Gastrocnemius medialis (tissue), 4 donors: ENCODE measurements around the gene BORCS5.

Source experiments
- POLR2A ChIP-seq, 2 donors: fragments of 450-650 bp; IDR thresholded peaks; one replicate each; pipeline ENCODE4 v1.6.1; 2017; ENCODE audit warnings: antibody characterized with exemption in 2 of 2, mild to moderate bottlenecking in 2 of 2, moderate library complexity in 2 of 2
- TF ChIP-seq, protein P1 (sequence below), 5 experiments: fragments of 450-650 bp in 3 of 5; fragments of 200-600 bp in 2 of 5; sonication (generic) in 2 of 5; IDR thresholded peaks in 4 of 5; conservative IDR thresholded peaks in 1 of 5; 1 replicate in 4 of 5; 2 replicates in 1 of 5; pipeline ENCODE4 v1.5.1; 2016 to 2019; ENCODE audit warnings: antibody characterized with exemption in 5 of 5, mild to moderate bottlenecking in 3 of 5, moderate library complexity in 3 of 5

DNA sequence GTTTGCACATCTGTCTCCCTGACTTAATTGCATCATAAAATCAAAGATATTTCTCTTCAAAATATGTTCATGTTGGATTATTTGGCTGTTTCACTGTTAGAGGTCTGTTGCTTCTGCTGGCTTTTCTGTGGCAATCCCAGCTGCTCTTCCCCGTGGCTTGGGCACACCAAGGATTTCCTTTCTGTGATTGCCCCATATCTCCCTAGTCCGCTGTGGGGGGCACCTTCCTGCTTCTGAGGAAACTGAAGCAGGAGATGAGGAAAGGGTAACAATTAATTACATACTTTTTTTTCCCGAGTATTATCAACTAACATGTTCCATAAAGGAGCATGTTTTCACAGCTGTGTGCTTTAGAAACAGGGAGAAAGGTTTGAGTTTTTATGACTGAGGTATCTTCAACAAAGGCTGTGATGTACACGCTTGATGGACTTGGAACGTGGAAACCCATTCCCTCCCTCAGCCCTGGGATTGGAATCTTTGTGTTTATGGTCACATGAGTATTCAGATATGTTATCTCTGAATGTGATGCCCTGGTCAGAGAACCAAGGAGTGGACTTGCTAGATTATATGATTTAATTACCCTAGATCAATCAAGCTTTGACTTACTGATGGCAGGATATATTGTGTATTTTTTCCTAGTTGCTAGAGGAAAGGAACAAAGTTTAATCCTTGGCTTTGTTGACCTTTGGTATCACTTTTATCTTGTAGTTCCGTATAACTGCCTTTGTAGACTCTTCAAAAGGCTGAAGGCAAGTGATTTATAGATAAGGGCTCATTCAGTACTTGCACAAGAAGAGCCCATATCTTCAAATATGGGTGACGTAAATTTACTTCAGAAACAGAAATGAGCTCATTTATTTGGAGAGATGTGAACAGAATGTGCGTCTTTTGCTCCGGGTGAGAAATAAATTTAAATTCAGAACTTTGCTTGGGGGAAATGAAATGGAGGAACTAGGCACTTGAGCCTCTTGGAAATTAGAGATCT is 46.7 kb downstream of the BORCS5 start:
- TF ChIP-seq, protein P1, sequence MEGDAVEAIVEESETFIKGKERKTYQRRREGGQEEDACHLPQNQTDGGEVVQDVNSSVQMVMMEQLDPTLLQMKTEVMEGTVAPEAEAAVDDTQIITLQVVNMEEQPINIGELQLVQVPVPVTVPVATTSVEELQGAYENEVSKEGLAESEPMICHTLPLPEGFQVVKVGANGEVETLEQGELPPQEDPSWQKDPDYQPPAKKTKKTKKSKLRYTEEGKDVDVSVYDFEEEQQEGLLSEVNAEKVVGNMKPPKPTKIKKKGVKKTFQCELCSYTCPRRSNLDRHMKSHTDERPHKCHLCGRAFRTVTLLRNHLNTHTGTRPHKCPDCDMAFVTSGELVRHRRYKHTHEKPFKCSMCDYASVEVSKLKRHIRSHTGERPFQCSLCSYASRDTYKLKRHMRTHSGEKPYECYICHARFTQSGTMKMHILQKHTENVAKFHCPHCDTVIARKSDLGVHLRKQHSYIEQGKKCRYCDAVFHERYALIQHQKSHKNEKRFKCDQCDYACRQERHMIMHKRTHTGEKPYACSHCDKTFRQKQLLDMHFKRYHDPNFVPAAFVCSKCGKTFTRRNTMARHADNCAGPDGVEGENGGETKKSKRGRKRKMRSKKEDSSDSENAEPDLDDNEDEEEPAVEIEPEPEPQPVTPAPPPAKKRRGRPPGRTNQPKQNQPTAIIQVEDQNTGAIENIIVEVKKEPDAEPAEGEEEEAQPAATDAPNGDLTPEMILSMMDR (IDR thresholded peaks at IDR 0.05 in 4 of 5, conservative IDR thresholded peaks at IDR 0.05 in 1 of 5): no peak
- no peak for TF ChIP-seq POLR2A (IDR thresholded peaks at IDR 0.05)
